ENCODE measurements around the gene MACF1.

- no peak for TF ChIP-seq HDGF (IDR thresholded peaks at IDR 0.05; ENCODE audit: borderline replicate concordance)
- no peak for TF ChIP-seq PKNOX1 (IDR thresholded peaks at IDR 0.05)
- TF ChIP-seq SP1 (IDR thresholded peaks at IDR 0.05) = no peak
- no peak for TF ChIP-seq SUZ12 (IDR thresholded peaks at IDR 0.05)
These were observed 10.7 kb downstream of the MACF1 start for GRCh38 chr1:39214998-39215873.

Measured in HEK293T (cell line).